ENCODE results near the gene SEMA5A. TPM values are rescaled to one million over a fixed set of nuclear protein-coding genes. Genes with fewer than 3 reads are reported as not detected.
A peak's percentile ranks its signal among the peaks of the same experiment; 100 is the strongest.

Gene SEMA5A
- under 0.01 TPM for total RNA-seq

- peak in 2 of 3 donors; percentile 22 to 40 for DNase-seq (ENCODE audit: low read depth in 2 of 3, low spot score in 2 of 3)
Measured at GRCh38 chr5:9545992-9546851, at the start of gene SEMA5A. TSS of gene SEMA5A (minus strand) at chr5:9546075. CDS start at chr5:9379946, 166,129 bp downstream.

- DNase-seq (ENCODE audit: low read depth in 2 of 3, low spot score in 2 of 3): no peak
Measured at GRCh38 chr5:9594913-9595312, 49.0 kb upstream of the SEMA5A start.

DNA sequence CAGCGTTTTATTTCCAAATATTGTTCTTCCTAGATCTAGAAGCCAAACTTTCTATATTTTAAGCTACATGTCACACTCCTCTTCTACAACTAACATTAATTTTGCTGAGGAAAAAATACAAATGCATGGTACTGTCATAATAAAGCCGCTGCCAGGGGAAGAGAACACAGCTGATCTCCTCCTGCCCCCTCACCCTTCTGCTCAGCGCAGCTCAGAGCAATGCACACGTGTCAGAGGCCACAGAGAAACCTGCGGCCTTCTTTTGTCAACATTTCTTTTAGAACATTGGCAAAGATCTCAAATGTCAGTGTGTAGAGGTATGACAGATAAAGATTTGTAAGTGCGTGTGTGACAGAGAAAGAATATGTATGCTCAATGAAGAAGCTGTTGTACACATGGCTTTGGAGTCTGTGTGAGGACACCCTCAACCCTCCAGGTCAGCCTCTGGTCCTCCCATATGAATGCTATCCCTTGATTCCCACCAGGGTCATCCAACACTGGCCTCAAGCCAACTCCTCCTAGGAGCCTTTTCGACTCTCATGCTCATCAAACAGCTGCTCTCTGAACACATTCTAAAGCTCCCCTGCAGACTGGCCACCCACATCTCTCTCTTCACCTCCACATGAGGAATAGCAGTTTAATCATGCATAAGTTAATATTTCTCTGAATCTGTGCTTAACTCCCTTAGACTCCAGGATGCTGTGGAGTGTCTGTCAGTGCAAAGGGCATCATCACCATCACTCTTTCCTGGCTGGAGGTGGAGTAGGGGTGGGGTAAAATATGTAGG, 43.4 kb upstream of the SEMA5A start:
- no peak for DNase-seq (ENCODE audit: low read depth in 2 of 3, low spot score in 2 of 3)

GRCh38 chr5:9588254-9588653, 42.4 kb upstream of the SEMA5A start:
- DNase-seq (ENCODE audit: low read depth in 2 of 3, low spot score in 2 of 3): no peak

DNA sequence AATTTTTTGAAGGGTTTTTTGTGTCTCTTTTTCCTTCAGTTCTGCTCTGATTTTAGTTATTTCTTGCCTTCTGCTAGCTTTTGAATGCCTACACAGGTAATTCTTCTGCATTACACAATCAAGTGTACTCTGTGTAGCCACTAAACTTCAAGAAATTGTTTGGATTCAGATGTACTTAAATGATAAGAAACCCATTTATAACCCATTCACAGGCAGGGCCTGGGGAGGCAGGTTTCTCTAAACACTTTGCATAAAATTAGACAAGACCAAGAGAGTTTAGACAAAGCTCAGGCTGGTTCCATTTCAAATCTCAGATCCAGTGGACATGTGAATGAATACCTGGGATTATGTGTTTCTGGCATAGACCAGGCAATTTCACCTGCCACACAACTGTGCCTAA, 41.3 kb upstream of the SEMA5A start:
- no peak for DNase-seq (ENCODE audit: low read depth in 2 of 3, low spot score in 2 of 3)

GRCh38 chr5:9582406-9582805, 36.5 kb upstream of the SEMA5A start:
- no peak for DNase-seq (ENCODE audit: low read depth in 2 of 3, low spot score in 2 of 3)

DNA sequence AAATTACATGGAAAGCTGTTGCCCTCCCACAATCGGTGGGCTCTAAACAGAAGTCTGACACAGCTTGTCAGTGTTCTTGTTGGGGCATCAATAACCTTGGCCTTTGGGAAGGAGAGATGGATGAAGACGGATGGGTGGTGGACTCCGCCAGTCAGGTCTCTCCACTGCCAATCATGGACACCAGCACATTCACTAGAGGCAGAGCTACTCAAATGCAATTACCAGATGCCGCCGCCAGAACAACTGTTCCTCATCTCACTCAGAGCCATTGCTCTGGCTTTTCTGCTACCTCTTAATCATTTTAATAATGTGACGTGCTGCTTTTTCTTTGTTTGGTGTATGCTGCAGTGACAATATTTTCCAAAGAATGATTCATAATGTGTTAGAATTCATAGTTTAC, 27.9 kb upstream of the SEMA5A start:
- no peak for DNase-seq (ENCODE audit: low read depth in 2 of 3, low spot score in 2 of 3)

DNA sequence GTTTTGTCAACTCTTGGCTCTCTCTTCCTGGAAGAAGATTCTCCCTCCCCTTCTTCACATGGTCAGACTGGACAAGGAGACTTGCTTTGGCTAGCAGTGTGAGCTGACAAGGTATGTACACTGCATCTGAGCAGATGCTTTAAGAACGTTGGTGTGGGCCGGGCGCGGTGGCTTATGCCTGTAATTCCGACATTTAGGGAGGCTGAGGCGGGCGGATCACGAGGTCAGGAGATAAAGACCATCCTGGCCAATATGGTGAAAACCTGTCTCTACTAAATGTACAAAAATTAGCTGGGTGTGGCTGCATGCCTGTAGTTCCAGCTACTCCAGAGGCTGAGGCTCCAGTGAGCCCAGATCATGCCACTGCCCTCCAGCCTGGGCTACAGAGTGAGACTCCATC, 26.4 kb upstream of the SEMA5A start:
- no peak for DNase-seq (ENCODE audit: low read depth in 2 of 3, low spot score in 2 of 3)

DNA sequence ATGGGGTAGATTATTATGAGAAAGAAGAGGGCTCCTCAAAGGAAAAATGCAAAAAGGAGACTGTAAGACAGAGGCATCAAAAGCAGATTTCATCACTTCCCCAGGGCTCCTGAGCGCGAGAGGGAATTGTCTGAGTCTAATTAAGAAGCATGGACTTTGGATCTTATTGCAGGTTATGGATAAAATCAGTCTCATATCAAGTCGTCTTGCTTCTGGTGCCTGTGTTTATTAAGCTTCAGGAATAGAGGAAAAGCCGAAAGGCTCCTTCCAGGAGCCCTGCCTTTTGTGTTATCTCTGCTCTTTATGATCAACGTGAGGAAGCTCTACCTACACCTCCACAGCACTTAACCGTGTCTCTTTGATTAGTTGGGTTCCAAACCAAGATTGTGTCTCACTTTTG, 25.0 kb upstream of the SEMA5A start:
- no peak for DNase-seq (ENCODE audit: low read depth in 2 of 3, low spot score in 2 of 3)

- no peak for DNase-seq (ENCODE audit: low read depth in 2 of 3, low spot score in 2 of 3)
Measured at GRCh38 chr5:9567039-9567438, 21.2 kb upstream of the SEMA5A start.

- no peak for DNase-seq (ENCODE audit: low read depth in 2 of 3, low spot score in 2 of 3)
Measured at GRCh38 chr5:9564752-9565151, 18.9 kb upstream of the SEMA5A start.

DNA sequence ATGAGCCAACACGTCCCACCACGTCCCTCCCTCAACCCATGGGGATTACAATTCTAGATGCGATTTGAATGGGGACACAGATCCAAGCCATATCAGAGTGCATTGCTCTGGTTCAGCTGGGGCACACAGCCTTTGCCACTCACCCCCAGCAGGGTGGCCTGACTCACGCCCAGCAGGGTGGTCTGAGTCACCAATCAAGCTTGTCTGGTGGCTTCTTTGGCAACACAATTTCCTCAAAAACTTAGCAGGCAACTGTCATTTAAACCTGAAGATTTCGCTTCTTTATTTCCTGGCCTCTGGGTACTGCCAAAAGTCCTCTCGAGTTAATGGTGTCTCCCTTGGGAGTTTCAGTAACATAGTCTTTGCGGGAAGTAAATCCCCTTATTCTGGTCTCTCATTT, 16.3 kb upstream of the SEMA5A start:
- no peak for DNase-seq (ENCODE audit: low read depth in 2 of 3, low spot score in 2 of 3)

DNA sequence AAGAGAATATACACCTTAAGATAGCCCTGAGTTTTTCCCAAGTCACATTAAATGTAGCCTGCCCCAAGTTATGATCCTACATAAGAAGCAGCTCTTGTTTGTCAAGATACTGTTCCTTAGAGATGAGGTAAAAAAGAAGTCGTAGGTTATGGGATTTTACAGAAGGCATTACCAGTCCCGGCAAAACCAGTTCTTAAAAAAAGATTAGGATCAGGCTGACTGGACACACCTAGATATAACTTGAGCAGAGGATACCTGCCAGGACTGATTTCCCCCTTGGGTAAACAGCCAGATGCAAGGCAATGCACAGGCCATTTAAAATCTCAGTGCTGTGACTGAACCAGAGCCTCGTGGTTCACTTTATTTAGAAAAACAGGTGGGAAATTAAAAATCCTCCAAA, 14.1 kb upstream of the SEMA5A start:
- no peak for DNase-seq (ENCODE audit: low read depth in 2 of 3, low spot score in 2 of 3)

DNA sequence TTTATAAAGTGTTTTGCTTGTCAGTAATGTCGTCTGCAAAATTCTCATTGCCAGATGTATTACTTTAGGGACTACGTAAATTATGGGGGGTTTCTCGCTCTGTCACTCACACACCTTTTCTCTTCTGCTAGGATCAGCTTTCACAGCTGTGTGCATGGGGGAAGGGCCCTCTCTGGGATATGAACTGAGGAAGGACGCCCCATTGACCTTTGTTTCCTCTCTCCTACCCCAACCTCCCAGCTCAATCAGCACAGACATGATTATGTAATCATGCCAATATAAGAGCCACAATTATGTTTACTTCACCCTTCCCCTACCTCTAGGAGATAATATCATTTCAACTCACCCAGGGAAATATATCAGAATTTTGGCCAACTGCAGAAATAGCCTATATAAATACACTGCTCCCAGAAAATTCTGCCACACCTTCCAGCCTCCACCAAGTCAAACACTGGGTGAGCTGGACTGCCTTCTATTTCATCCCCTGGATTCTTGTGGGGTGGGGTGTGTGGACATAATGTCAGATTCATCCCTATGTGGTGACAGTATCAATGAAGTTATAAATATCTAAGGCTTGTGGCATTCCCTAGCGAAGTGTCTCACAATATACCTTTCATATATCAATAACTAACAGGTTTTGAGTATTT, 12.6 kb upstream of the SEMA5A start:
- DNase-seq (ENCODE audit: low read depth in 2 of 3, low spot score in 2 of 3): no peak

GRCh38 chr5:9557696-9558095, 11.8 kb upstream of the SEMA5A start:
- DNase-seq (ENCODE audit: low read depth in 2 of 3, low spot score in 2 of 3): no peak

DNA sequence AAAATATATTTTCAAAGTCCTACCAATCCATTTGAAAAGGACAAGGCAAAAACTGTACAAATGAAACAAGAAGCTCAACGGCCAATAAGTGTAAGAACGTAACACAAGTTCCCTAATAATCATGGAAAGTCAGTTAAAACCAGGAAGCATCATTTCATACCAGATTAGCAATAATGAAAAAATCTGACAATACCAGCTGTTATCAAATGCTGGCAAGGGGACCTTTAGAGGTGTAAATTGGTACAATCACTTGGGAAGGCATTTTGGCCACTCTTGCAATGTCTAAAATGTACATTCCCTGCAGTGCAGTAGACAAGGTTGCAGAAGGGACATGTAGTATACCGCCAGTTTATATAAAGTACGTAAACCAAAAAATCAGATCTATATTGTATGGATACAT, 10.1 kb upstream of the SEMA5A start:
- DNase-seq (ENCODE audit: low read depth in 2 of 3, low spot score in 2 of 3): no peak

GRCh38 chr5:9554122-9554521, 8.2 kb upstream of the SEMA5A start:
- DNase-seq (ENCODE audit: low read depth in 2 of 3, low spot score in 2 of 3): no peak

GRCh38 chr5:9553561-9553960, 7.7 kb upstream of the SEMA5A start:
- DNase-seq (ENCODE audit: low read depth in 2 of 3, low spot score in 2 of 3): no peak

DNA sequence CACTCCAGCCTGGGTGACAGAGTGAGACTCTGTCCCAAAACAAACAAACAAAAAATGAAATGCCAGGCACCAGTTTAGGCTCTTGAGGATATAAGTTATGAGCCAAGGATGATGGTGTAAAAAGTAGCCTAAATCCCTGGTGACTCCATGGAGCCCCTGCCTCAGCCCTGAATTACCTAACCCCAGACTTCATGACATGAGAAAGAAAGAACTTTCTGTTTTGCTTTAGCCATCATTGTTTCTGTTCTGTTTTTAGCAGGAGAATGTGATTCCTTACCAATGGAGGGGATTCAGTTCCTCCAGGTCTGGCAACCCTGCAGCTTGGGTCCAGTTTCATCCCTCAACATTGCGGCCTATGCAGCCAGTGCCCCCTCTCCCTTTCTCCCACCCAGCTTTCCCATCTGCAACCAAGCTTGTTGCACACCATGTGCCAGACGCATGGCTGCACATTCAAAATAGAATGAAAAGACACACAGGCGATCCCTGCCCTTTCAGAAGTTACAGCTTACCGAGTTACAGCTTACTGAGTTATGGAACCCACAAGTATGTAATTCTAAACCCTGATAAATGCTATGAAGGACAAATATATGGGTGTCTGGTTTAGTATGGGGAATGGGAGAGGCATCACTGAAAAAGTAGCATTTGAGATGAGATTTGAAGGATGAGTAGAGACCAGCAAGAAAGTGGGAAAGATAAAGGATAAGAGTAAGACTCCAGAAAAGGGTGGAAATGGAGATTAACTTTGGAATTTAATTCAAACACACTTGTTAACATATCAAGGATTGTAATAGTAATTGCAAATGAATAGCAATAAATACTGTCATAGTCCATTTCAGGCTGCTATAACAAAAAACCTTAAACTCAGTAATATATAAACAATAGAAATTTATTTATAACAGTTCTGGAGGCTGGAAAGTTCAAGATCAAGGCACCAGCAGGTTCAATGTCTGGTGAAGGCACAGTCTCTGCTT, 6.0 kb upstream of the SEMA5A start:
- no peak for DNase-seq (ENCODE audit: low read depth in 2 of 3, low spot score in 2 of 3)

- DNase-seq (ENCODE audit: low read depth in 2 of 3, low spot score in 2 of 3): no peak
Measured at GRCh38 chr5:9549941-9550340, 4.1 kb upstream of the SEMA5A start.
